HL-60 (cell line): Measurements from ENCODE around the gene PRKRIP1.

Source experiments
- GABPA ChIP-seq: IDR thresholded peaks from 2 replicates; pipeline ENCODE4 v1.6.1; 2012; ENCODE audit warnings: low read depth
- POLR2AphosphoS5 ChIP-seq: IDR thresholded peaks from 2 replicates; pipeline ENCODE4 v1.6.1; 2012; ENCODE audit warnings: low read depth
- SPI1 ChIP-seq: IDR thresholded peaks from 2 replicates; pipeline ENCODE4 v1.6.1; 2012; ENCODE audit warnings: low read depth, mild to moderate bottlenecking, borderline replicate concordance
- TF ChIP-seq, protein P1 (sequence below): IDR thresholded peaks from 2 replicates; pipeline ENCODE4 v1.6.1; 2012; ENCODE audit warnings: low read depth; ENCODE audit not compliant: insufficient replicate concordance
- TF ChIP-seq, protein P2 (sequence below): IDR thresholded peaks from one replicate; pipeline ENCODE4 v1.5.1; 2011; ENCODE audit warnings: low read length, control low read depth, inconsistent platforms; ENCODE audit not compliant: insufficient read depth

DNA sequence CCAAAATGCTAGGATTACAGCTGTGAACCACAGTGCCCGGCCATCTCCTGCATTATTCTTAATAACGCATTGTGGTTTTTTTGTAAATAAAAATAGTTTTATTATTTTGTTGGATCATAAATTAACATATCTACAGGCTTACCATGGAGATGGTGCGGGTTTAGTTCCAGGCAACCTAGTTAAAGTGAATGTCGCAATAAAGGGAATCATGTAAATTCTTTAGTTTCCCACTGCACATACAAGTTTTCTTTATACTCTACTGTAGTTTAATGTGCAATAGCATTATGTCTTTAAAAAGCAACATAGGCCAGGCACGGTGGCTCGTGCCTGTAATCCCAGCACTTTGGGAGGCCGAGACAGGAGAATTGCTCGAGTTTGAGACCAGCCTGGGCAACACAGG lies 2.4 kb downstream of the PRKRIP1 start:
- TF ChIP-seq, protein P1, sequence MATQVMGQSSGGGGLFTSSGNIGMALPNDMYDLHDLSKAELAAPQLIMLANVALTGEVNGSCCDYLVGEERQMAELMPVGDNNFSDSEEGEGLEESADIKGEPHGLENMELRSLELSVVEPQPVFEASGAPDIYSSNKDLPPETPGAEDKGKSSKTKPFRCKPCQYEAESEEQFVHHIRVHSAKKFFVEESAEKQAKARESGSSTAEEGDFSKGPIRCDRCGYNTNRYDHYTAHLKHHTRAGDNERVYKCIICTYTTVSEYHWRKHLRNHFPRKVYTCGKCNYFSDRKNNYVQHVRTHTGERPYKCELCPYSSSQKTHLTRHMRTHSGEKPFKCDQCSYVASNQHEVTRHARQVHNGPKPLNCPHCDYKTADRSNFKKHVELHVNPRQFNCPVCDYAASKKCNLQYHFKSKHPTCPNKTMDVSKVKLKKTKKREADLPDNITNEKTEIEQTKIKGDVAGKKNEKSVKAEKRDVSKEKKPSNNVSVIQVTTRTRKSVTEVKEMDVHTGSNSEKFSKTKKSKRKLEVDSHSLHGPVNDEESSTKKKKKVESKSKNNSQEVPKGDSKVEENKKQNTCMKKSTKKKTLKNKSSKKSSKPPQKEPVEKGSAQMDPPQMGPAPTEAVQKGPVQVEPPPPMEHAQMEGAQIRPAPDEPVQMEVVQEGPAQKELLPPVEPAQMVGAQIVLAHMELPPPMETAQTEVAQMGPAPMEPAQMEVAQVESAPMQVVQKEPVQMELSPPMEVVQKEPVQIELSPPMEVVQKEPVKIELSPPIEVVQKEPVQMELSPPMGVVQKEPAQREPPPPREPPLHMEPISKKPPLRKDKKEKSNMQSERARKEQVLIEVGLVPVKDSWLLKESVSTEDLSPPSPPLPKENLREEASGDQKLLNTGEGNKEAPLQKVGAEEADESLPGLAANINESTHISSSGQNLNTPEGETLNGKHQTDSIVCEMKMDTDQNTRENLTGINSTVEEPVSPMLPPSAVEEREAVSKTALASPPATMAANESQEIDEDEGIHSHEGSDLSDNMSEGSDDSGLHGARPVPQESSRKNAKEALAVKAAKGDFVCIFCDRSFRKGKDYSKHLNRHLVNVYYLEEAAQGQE = no peak
- TF ChIP-seq, protein P2, sequence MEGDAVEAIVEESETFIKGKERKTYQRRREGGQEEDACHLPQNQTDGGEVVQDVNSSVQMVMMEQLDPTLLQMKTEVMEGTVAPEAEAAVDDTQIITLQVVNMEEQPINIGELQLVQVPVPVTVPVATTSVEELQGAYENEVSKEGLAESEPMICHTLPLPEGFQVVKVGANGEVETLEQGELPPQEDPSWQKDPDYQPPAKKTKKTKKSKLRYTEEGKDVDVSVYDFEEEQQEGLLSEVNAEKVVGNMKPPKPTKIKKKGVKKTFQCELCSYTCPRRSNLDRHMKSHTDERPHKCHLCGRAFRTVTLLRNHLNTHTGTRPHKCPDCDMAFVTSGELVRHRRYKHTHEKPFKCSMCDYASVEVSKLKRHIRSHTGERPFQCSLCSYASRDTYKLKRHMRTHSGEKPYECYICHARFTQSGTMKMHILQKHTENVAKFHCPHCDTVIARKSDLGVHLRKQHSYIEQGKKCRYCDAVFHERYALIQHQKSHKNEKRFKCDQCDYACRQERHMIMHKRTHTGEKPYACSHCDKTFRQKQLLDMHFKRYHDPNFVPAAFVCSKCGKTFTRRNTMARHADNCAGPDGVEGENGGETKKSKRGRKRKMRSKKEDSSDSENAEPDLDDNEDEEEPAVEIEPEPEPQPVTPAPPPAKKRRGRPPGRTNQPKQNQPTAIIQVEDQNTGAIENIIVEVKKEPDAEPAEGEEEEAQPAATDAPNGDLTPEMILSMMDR = no peak
- no peak for TF ChIP-seq GABPA
- TF ChIP-seq POLR2AphosphoS5 = no peak
- no peak for TF ChIP-seq SPI1
